Cardiac muscle cell (in vitro differentiated cells and primary cell): ENCODE measurements around the gene ZNF609. TPM values are rescaled to one million over a fixed set of nuclear protein-coding genes. Genes with fewer than 3 reads are reported as not detected.
A peak's percentile ranks its signal among the peaks of the same experiment; 100 is the strongest.
"Not testable (repeated sequence)": the region's sequence is repeated elsewhere in the genome, so short reads cannot be mapped to it uniquely, and the experiment has no call there.

Source experiments
- DNase-seq, 2 donors: peaks; one replicate each; pipeline versions ENCODE4 v3.0.0 to v3.0.0-alpha.2; 2010 to 2017; ENCODE audit warnings: low read depth in 1 of 2, low spot score in 1 of 2
- H3K27ac ChIP-seq: fragments of 200-600 bp; sonication (generic); 2 replicates; pipeline ENCODE4 v1.5.1; 2016
- H3K27me3 ChIP-seq: fragments of 200-600 bp; sonication (generic); 2 replicates; pipeline ENCODE4 v1.6.0; 2016; ENCODE audit warnings: control low read depth
- H3K36me3 ChIP-seq: fragments of 200-600 bp; sonication (generic); 2 replicates; pipeline ENCODE4 v1.5.1; 2016; ENCODE audit warnings: control low read depth
- H3K4me1 ChIP-seq: fragments of 200-600 bp; sonication (generic); 2 replicates; pipeline ENCODE4 v1.8.1; 2017; ENCODE audit warnings: low read depth, mild to moderate bottlenecking, mixed run types
- H3K4me3 ChIP-seq: fragments of 200-600 bp; sonication (generic); 2 replicates; pipeline ENCODE4 v1.5.1; 2016; ENCODE audit warnings: mild to moderate bottlenecking
- H3K9me3 ChIP-seq: fragments of 200-600 bp; sonication (generic); 2 replicates; pipeline ENCODE4 v1.5.1; 2017; ENCODE audit warnings: low read depth, mild to moderate bottlenecking, control low read depth
- polyA plus RNA-seq: library from polyadenylated mRNA; unstranded; fragments of >200 nt; fragmentation: Nextera tagmentation; extraction: Ambion mirVana; gene quantifications from 2 replicates; pipeline ENCODE4 v1.2.1, GENCODE V29; 2016
- total RNA-seq: library from RNA; depleted of rRNA; stranded (reverse); fragments of >200 nt; gene quantifications from 2 replicates; pipeline ENCODE4 v1.2.3, GENCODE V29; 2016
- TF ChIP-seq, protein P1 (sequence below): IDR thresholded peaks from 2 replicates; pipeline ENCODE4 v1.5.1; 2012; ENCODE audit warnings: low read depth, mild to moderate bottlenecking, low read length

Gene ZNF609
- total and polyA plus RNA-seq, 2 experiments from 2014 or later, result 25.6 to 41.4 TPM

- H3K27ac ChIP-seq, result no peak overlapping the region
- H3K9me3 ChIP-seq, result no peaks in the 10 kb centered on the region
- no peak for DNase-seq
- TF ChIP-seq, protein P1, sequence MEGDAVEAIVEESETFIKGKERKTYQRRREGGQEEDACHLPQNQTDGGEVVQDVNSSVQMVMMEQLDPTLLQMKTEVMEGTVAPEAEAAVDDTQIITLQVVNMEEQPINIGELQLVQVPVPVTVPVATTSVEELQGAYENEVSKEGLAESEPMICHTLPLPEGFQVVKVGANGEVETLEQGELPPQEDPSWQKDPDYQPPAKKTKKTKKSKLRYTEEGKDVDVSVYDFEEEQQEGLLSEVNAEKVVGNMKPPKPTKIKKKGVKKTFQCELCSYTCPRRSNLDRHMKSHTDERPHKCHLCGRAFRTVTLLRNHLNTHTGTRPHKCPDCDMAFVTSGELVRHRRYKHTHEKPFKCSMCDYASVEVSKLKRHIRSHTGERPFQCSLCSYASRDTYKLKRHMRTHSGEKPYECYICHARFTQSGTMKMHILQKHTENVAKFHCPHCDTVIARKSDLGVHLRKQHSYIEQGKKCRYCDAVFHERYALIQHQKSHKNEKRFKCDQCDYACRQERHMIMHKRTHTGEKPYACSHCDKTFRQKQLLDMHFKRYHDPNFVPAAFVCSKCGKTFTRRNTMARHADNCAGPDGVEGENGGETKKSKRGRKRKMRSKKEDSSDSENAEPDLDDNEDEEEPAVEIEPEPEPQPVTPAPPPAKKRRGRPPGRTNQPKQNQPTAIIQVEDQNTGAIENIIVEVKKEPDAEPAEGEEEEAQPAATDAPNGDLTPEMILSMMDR, result no peak
- no peaks in the 10 kb centered on the region for H3K36me3 ChIP-seq
- H3K27me3 ChIP-seq, result no peaks in the 10 kb centered on the region
- H3K4me3 ChIP-seq, result no peak overlapping the region
- H3K4me1 ChIP-seq, result peaks cover 38% of the 10 kb centered on the region
Measured at GRCh38 chr15:64586259-64586870, 126.0 kb downstream of the ZNF609 start.

- TF ChIP-seq, protein P1, result no peak
- Histone ChIP-seq H3K4me3 (no peak overlapping the region), H3K36me3 (no peaks in the 10 kb centered on the region), H3K27me3 (no peaks in the 10 kb centered on the region), H3K27ac (peak overlapping the region; percentile 71), H3K4me1 (peaks cover 32% of the 10 kb centered on the region), H3K9me3 (no peaks in the 10 kb centered on the region)
- peak in 1 of 2 donors; percentile 29 for DNase-seq
Measured at GRCh38 chr15:64586984-64587383, 126.6 kb downstream of the ZNF609 start.

GRCh38 chr15:64589435-64590084 is 129.2 kb downstream of the ZNF609 start:
- H3K27me3 ChIP-seq, result no peaks in the 10 kb centered on the region
- H3K27ac ChIP-seq, result peak overlapping the region; percentile 2
- H3K4me3 ChIP-seq, result no peak overlapping the region
- H3K36me3 ChIP-seq, result no peaks in the 10 kb centered on the region
- TF ChIP-seq, protein P1, result no peak
- no peaks in the 10 kb centered on the region for H3K9me3 ChIP-seq
- H3K4me1 ChIP-seq, result peaks cover 26% of the 10 kb centered on the region
- DNase-seq, result no peak

- peaks cover 27% of the 10 kb centered on the region for H3K4me1 ChIP-seq
- not testable (repeated sequence) for H3K9me3 ChIP-seq, DNase-seq, H3K27ac ChIP-seq, H3K4me3 ChIP-seq, H3K36me3 ChIP-seq, H3K27me3 ChIP-seq
Measured at GRCh38 chr15:64592845-64593244, 132.5 kb downstream of the ZNF609 start.

GRCh38 chr15:64596701-64597476 is 136.5 kb downstream of the ZNF609 start:
- H3K4me3 ChIP-seq, result no peak overlapping the region
- H3K36me3 ChIP-seq, result no peaks in the 10 kb centered on the region
- H3K27ac ChIP-seq, result peak overlapping the region; percentile 67
- TF ChIP-seq, protein P1, result no peak
- H3K27me3 ChIP-seq, result no peaks in the 10 kb centered on the region
- peak; percentile 71 to 84 for DNase-seq
- peaks cover 24% of the 10 kb centered on the region for H3K4me1 ChIP-seq
- H3K9me3 ChIP-seq, result no peaks in the 10 kb centered on the region

- TF ChIP-seq, protein P1, result no peak
- Histone ChIP-seq H3K4me3 (no peak overlapping the region), H3K27ac (peak overlapping the region; percentile 67), H3K27me3 (no peaks in the 10 kb centered on the region), H3K9me3 (no peaks in the 10 kb centered on the region), H3K36me3 (no peaks in the 10 kb centered on the region), H3K4me1 (peaks cover 24% of the 10 kb centered on the region)
- no peak for DNase-seq
Measured at GRCh38 chr15:64597477-64597822, 137.1 kb downstream of the ZNF609 start.
